GM21360 (cell line): ENCODE data around the gene CNDP1.

Experiments used
- ATAC-seq: cut with Tn5 transposase; IDR thresholded peaks from one replicate; pipeline ENCODE4 v1.9.1; 2021; ENCODE audit warnings: mild to moderate bottlenecking, moderate library complexity; ENCODE audit not compliant: unreplicated experiment

CNDP1 gene

DNA sequence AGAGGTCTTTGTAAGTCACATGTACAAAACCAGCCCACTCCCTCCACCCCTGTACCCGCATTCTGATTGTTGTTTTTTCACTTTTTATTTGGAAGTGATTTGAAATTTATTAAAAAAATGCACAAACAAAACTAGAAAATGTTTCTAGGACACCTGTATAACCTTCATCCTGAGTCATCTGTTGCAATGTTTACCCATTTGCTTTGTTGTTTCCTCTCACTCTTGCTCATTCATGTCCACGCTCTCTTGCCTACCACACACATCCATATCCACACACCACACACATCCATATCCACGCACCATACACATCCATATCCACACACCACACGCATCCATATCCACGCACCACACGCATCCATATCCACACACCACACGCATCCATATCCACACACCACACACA lies 82.2 kb downstream of the CNDP1 start:
- ATAC-seq, result no peak

DNA sequence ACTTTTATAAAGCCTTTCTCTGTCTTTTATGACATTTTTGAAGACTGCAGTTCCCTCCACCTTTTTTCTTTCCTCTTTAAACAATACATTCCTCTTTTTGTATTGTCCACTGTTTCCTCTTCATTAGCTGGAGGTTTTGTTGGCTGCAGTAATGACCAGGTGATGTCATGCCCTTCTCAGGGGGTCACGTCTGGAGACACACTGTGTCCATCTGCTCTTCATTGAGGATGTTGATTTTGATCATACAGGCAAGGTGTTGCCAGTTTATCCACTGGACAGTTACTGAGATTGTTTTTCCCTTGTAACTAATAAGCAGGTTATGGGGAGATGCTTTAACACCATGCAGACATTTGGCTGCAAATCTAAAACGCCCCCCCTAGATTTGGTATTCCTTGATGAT lies 83.2 kb downstream of the CNDP1 start:
- no peak for ATAC-seq

DNA sequence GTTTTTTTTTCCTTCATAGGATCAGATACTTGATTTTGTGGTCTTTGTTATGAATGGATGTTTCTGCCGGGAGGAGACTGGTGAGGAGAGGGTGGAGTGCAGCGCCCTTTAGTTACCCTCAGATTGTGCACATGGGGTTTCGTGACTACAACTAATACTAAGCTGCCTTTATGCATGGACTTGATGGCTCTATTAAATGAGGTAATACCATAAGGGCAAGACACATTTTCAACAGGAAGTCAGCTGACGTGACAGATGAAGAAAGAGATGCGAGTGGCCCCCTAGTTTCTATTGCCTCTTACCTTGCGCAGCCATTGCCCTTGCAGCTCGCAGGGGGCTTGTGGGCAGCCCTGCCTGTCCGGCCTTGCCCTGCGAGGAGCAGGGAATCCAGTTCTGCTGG lies 87.8 kb downstream of the CNDP1 start:
- ATAC-seq, result no peak

DNA sequence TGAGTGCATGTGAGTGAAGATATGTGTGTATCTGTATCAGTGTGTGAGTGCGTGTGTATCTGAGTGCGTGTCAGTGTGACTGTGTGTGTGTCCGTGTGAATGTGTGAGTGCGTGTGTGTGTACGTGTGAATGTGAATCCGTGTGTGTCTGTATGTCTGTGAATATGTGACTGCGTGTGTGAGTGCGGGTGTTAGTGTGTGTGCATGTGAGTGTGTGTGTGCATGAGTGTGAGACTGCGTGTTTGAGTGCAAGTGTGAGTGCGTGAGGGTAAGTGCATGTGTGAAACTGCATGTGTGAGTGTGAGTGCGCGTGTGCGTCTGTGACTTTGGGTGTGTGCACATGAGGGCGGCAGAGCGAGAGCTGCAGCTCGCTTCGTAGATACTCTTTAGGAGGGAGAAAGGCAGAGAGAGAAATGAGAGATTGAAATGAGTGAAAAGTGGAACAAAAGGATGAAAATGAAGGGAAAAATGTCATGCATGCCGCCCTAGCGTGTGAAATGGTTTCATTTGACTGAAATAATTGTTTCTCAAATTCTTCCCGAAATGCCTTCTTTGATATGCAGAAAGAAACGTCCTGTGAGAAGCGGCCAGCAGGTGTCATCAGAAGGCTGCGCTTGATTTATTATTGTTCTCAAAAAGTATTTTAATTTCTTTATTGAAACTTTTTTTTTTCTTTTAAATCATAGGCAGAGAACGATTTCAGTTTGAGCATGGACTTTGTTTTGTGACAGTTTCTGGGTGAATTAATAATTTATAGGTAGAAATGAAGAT lies 88.9 kb downstream of the CNDP1 start:
- no peak for ATAC-seq

DNA sequence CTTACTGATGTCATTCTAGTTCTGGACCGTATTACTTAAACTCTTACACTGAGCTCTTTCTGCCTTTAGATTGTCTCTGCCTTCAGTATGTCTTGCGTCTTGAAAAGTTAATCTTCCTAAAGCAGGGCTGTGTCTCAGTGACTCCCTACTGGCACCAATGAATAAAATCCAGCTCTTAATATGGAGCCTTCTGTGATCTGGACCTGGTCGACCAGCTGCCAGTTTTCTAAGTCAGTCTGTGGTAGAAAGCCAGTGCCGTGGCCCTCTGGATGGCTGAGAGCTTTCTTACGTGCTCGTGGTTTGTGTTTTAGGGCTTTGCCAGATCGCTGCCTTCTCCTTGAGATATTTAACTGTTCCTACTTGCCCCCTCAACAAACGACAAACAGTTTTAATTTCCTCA lies 90.2 kb downstream of the CNDP1 start:
- ATAC-seq, result no peak

DNA sequence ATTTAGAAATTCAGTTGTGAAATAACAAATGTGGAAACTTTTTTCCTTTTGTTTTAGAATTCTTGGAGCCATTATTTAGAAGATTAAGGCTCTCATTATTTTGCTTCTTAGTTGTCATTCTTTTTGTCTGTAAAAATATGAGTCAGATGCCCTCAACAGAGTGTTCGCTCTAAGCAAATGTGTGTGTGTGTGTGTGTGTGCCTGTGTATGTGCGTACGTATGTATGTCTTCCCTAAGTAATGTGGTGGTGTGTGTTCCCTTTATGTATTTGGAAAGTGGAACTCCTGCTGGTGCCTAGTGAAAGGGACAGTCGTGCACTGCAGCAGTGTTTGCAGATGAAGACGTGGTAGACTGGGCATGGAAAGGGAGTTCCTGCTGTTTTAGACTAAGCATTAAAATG lies 90.9 kb downstream of the CNDP1 start:
- no peak for ATAC-seq

DNA sequence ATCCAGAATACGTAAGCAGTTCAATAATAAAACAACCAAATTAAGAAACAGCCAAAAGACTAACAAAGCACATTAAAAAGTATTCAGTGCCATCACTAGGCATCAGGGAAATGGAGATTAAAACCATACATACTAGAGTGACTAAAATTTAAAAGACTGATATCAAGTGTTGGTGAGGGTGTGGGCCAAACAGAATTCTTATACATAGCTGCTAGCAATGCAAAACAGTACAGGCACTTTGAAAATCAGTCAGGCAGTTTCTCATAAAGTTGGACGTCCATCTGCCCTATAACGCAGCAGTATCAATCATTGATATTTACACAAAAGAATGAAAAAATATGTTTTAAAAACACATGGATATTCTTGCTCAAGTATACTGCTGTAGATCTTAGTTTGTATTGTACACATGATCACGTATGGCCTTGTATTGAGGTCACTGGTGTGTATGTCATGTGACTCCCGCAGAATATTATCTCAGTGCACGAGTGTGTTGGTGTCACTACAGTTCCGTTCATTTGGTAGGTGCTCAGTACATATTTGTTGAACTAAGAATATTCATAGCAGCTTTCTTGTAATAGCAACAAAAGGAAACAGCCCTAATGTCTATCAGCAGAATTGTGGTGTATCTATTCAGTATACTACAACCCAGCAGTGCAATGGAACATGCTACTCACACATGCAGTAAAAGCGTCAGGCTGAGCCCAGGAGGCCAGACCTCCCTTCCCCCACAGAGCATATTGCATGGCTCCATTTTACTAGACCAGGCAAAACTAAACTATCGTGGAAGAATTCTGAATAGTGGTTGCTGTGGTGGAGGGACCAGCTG lies 92.0 kb downstream of the CNDP1 start:
- no peak for ATAC-seq

DNA sequence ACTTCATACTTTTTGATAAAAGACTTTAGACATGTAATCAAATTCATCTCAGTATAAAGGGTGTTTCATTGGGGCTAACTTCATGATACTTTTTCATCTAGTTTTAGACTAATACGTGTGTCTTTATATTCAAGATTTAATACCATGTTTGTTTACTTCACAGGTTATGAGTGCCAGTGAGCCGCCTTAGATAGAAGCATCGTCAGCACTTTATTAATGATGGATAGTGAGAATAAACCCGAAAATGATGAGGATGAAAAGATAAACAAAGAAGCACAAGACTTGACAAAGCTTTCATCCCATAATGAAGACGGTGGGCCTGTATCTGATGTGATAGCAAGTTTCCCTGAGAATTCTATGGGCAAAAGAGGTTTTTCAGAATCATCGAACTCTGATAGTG lies 96.5 kb downstream of the CNDP1 start:
- ATAC-seq, result no peak

DNA sequence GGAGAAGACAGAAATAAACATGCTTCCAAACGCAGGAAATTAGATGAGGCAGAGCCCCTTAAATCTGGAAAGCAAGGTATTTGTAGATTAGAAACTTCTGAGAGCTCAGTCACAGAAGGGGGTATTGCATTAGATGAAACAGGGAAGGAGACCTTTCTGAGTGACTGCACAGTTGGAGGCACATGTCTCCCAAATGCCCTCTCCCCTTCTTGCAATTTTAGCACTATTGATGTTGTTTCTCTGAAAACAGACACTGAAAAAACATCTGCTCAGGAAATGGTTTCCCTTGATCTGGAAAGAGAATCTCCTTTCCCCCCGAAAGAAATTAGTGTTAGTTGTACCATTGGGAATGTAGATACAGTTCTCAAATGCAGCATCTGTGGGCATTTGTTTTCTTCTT lies 96.9 kb downstream of the CNDP1 start:
- no peak for ATAC-seq

DNA sequence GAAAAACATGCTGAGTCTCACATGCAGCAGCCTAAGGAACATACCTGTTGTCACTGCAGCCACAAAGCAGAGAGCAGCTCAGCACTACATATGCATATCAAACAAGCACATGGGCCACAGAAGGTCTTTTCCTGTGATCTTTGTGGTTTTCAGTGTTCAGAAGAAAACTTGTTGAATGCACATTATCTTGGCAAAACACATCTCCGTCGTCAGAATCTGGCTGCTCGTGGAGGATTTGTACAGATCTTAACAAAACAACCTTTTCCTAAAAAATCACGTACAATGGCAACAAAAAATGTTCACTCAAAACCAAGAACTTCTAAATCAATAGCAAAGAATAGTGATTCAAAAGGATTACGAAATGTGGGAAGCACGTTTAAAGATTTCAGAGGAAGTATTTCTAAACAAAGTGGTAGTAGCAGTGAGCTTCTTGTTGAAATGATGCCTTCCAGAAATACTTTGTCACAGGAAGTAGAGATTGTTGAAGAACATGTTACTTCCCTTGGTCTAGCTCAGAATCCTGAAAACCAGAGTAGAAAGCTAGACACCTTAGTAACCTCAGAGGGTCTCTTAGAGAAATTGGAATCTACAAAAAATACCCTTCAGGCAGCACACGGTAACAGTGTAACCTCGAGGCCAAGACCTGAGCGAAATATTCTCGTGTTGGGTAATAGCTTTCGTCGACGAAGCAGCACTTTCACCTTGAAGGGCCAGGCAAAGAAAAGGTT lies 97.5 kb downstream of the CNDP1 start:
- ATAC-seq, result no peak

DNA sequence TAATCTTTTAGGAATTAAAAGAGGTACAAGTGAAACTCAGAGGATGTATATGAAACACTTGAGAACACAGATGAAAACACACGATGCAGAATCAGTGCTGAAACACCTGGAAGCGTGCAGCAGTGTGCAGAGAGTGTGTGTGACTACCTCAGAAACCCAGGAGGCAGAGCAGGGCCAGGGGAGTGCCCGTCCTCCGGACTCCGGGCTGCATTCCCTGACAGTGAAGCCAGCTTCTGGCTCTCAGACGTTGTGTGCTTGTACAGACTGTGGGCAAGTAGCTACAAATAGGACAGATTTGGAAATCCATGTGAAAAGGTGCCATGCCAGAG lies 98.0 kb downstream of the CNDP1 start:
- no peak for ATAC-seq

DNA sequence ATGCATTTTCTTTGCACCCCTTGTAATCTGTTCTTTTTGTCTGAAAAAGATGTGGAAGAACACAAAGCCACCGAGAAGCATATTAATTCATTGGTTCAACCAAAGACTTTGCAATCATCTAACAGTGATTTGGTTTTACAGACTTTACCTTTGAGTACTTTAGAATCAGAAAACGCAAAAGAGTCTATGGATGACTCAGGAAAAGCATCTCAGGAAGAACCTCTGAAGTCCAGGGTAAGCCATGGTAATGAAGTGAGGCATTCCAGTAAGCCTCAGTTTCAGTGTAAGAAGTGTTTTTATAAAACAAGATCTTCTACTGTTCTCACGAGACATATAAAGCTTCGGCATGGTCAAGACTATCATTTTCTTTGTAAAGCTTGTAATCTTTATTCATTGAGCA lies 98.6 kb downstream of the CNDP1 start:
- no peak for ATAC-seq

DNA sequence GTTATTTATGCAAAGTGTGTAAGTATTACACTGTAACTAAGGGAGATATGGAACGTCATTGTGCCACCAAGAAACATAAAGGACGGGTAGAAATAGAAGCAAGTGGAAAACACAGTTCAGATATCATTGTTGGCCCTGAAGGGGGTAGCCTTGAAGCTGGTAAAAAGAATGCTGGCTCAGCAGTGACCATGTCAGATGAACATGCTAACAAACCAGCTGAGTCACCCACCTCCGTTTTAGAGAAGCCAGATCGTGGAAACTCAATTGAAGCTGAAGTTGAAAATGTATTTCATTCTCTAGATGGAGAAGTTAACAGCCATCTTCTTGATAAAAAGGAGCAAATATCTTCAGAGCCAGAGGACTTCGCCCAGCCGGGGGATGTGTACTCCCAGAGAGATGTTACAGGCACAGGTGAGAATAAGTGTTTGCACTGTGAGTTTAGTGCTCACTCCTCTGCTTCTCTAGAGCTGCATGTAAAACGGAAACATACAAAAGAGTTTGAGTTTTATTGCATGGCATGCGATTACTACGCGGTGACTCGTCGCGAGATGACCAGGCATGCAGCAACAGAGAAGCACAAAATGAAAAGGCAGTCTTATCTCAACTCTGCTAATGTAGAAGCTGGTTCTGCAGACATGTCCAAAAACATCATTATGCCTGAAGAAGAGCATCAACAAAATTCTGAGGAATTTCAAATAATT lies 99.5 kb downstream of the CNDP1 start:
- no peak for ATAC-seq

DNA sequence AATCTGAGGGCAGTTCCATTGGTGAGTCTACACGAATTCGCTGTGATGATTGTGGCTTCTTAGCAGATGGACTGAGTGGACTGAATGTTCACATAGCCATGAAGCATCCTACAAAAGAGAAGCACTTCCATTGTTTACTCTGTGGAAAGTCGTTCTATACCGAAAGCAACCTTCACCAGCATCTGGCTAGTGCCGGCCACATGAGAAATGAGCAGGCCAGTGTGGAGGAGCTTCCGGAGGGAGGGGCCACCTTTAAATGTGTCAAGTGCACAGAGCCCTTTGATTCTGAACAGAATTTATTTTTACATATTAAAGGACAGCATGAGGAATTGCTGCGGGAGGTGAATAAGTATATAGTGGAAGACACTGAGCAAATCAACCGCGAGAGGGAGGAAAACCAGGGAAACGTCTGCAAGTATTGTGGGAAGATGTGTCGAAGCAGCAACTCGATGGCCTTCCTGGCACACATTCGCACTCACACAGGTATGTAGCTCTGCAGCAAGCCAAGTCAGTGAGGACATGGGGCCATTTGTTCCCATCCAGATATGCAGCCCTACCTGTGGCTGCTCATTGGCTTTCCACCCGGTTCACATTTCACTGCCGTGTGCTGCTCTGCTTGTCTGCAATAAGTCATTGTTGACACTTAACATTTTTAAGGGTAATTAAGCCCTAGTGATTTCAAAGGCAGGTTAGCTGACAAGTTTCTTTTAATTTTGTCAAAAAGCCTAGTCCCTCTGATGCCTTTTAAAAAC lies 101.1 kb downstream of the CNDP1 start:
- ATAC-seq, result no peak
